Mesenchymal stem cell (in vitro differentiated cells and primary cell): ENCODE measurements around the gene ICAM5.
A peak's percentile ranks its signal among the peaks of the same experiment; 100 is the strongest.

Source experiments
- DNase-seq: peaks from one replicate; pipeline ENCODE4 v3.0.0-alpha.2; 2013
- H2AFZ ChIP-seq: one replicate; pipeline ENCODE4 v1.6.1; 2013; ENCODE audit warnings: low read depth, mild to moderate bottlenecking, control low read depth, inconsistent platforms, low read length, moderate library complexity
- H2AK5ac ChIP-seq: 2 replicates; pipeline ENCODE4 v1.6.1; 2013; ENCODE audit warnings: low read length, moderate library complexity, mild to moderate bottlenecking, inconsistent platforms; ENCODE audit not compliant: severe bottlenecking
- H2BK120ac ChIP-seq: one replicate; pipeline ENCODE4 v1.6.1; 2013; ENCODE audit warnings: low read depth, mild to moderate bottlenecking, inconsistent platforms, low read length, moderate library complexity
- H2BK12ac ChIP-seq, 2 experiments: one replicate each; pipeline ENCODE4 v1.6.1; 2013; ENCODE audit warnings: inconsistent platforms in 2 of 2, low read length in 2 of 2, mild to moderate bottlenecking in 2 of 2, moderate library complexity in 2 of 2, control low read depth in 1 of 2
- H2BK15ac ChIP-seq: one replicate; pipeline ENCODE4 v1.6.1; 2013; ENCODE audit warnings: mild to moderate bottlenecking, low read depth, inconsistent platforms; ENCODE audit not compliant: poor library complexity, severe bottlenecking
- H2BK5ac ChIP-seq: 2 replicates; pipeline ENCODE4 v1.6.1; 2013; ENCODE audit warnings: low read depth, mild to moderate bottlenecking, low read length, control low read depth, inconsistent platforms; ENCODE audit not compliant: poor library complexity, severe bottlenecking
- H3K14ac ChIP-seq, 2 experiments: one replicate each; pipeline ENCODE4 v1.6.1; 2013; ENCODE audit warnings: inconsistent platforms in 2 of 2, low read length in 2 of 2, control low read depth in 1 of 2, mild to moderate bottlenecking in 1 of 2, moderate library complexity in 1 of 2
- H3K18ac ChIP-seq, 2 experiments: one replicate each; pipeline ENCODE4 v1.6.1; 2013; ENCODE audit warnings: inconsistent platforms in 2 of 2, low read length in 2 of 2, control low read depth in 1 of 2, low read depth in 1 of 2, mild to moderate bottlenecking in 1 of 2
- H3K23ac ChIP-seq, 2 experiments: one replicate each; pipeline ENCODE4 v1.6.1; 2013; ENCODE audit warnings: inconsistent platforms in 2 of 2, low read length in 2 of 2, mild to moderate bottlenecking in 2 of 2, moderate library complexity in 2 of 2, control low read depth in 1 of 2
- H3K27ac ChIP-seq: 2 replicates; pipeline ENCODE4 v1.5.1; 2013; ENCODE audit warnings: mild to moderate bottlenecking, moderate library complexity, low read length, control low read depth, inconsistent platforms; ENCODE audit not compliant: poor library complexity, severe bottlenecking
- H3K27me3 ChIP-seq, 2 experiments: 2 replicates each; pipeline versions ENCODE4 v1.6.1 to v1.7.0; 2013; ENCODE audit warnings: low read length in 2 of 2, mild to moderate bottlenecking in 2 of 2, moderate library complexity in 2 of 2, control low read depth in 1 of 2, inconsistent platforms in 1 of 2; ENCODE audit not compliant: control insufficient read depth in 1 of 2, insufficient read depth in 1 of 2
- H3K36me3 ChIP-seq, 2 experiments: 2 replicates each; pipeline versions ENCODE4 v1.6.1 to v1.7.0; 2013; ENCODE audit warnings: low read length in 2 of 2, control low read depth in 1 of 2, inconsistent platforms in 1 of 2, low read depth in 1 of 2, mild to moderate bottlenecking in 1 of 2; ENCODE audit not compliant: insufficient read depth in 2 of 2, control insufficient read depth in 1 of 2
- H3K4ac ChIP-seq, 2 experiments: one replicate each; pipeline ENCODE4 v1.6.1; 2013; ENCODE audit warnings: inconsistent platforms in 2 of 2, low read length in 2 of 2, mild to moderate bottlenecking in 2 of 2, moderate library complexity in 2 of 2, control low read depth in 1 of 2, low read depth in 1 of 2
- H3K4me1 ChIP-seq: 2 replicates; pipeline ENCODE4 v1.6.1; 2013; ENCODE audit warnings: low read depth, low read length, control low read depth; ENCODE audit not compliant: control insufficient read depth, insufficient read depth
- H3K4me2 ChIP-seq: 2 replicates; pipeline ENCODE4 v1.6.1; 2013; ENCODE audit warnings: low read length, mild to moderate bottlenecking, inconsistent platforms; ENCODE audit not compliant: poor library complexity, severe bottlenecking
- H3K4me3 ChIP-seq, 2 experiments: 2 replicates each; pipeline versions ENCODE4 v1.5.1 to v1.7.0; 2013; ENCODE audit warnings: low read length in 2 of 2, mild to moderate bottlenecking in 2 of 2, control low read depth in 1 of 2, low read depth in 1 of 2; ENCODE audit not compliant: insufficient read depth in 1 of 2
- H3K79me1 ChIP-seq: replicated peaks from 2 replicates; pipeline ENCODE4 v1.6.1; 2013; ENCODE audit warnings: mild to moderate bottlenecking, control low read depth, low read length, inconsistent platforms; ENCODE audit not compliant: poor library complexity, severe bottlenecking
- H3K9ac ChIP-seq: 2 replicates; pipeline ENCODE4 v1.7.0; 2013; ENCODE audit warnings: mild to moderate bottlenecking, low read length, moderate library complexity
- H3K9me3 ChIP-seq: 2 replicates; pipeline ENCODE4 v1.7.0; 2013; ENCODE audit warnings: mild to moderate bottlenecking, low read length; ENCODE audit not compliant: control insufficient read depth
- H4K8ac ChIP-seq: one replicate; pipeline ENCODE4 v1.6.1; 2013; ENCODE audit warnings: inconsistent platforms, mild to moderate bottlenecking, low read length, moderate library complexity
- H4K91ac ChIP-seq: one replicate; pipeline ENCODE4 v1.6.1; 2013; ENCODE audit warnings: mild to moderate bottlenecking, low read length, inconsistent platforms
- WGBS: methylation state at CpG from one replicate; pipeline ENCODE4 v1.1.7; 2013; ENCODE audit warnings: mixed read lengths; 5-methylcytosine and 5-hydroxymethylcytosine counted together

The ICAM5 gene

GRCh38 chr19:10283301-10284064 is 6.3 kb upstream of the ICAM5 start:
- no peak overlapping the region for H3K14ac ChIP-seq
- H3K79me1 ChIP-seq, result no peaks in the 10 kb centered on the region
- H3K4me2 ChIP-seq, result no peak overlapping the region
- no peak overlapping the region for H4K91ac ChIP-seq
- no peak overlapping the region for H3K9ac ChIP-seq
- H3K4me1 ChIP-seq, result peaks cover 13% of the 10 kb centered on the region
- H2BK5ac ChIP-seq, result no peak overlapping the region
- H3K27me3 ChIP-seq, result peaks cover 16 to 27% of the 10 kb centered on the region in 2 experiments
- no peak overlapping the region for H3K23ac ChIP-seq
- H2AK5ac ChIP-seq, result no peak overlapping the region
- DNase-seq, result no peak
- H3K27ac ChIP-seq, result no peak overlapping the region
- no peak overlapping the region for H3K4me3 ChIP-seq
- peaks cover 25 to 45% of the 10 kb centered on the region in 2 experiments for H3K36me3 ChIP-seq
- H2AFZ ChIP-seq, result no peak overlapping the region
- H4K8ac ChIP-seq, result no peak overlapping the region
- no peak overlapping the region for H2BK12ac ChIP-seq
- H2BK120ac ChIP-seq, result no peak overlapping the region
- H2BK15ac ChIP-seq, result no peak overlapping the region
- 79% methylated on average over 23 of the region's 23 CpGs for WGBS
- no peak overlapping the region for H3K4ac ChIP-seq
- H3K9me3 ChIP-seq, result no peaks in the 10 kb centered on the region
- H3K18ac ChIP-seq, result no peak overlapping the region

- Histone ChIP-seq H2AFZ (no peak overlapping the region), H3K27ac (no peak overlapping the region), H4K8ac (no peak overlapping the region), H3K9ac (no peak overlapping the region), H2BK5ac (no peak overlapping the region), H3K79me1 (no peaks in the 10 kb centered on the region), H3K9me3 (peaks cover 4% of the 10 kb centered on the region), H3K4me3 (no peak overlapping the region), H2AK5ac (no peak overlapping the region), H2BK120ac (no peak overlapping the region), H3K4me1 (peaks cover 20% of the 10 kb centered on the region), H3K4ac (no peak overlapping the region), H3K23ac (no peak overlapping the region), H2BK12ac (no peak overlapping the region), H3K27me3 (peaks cover 24 to 36% of the 10 kb centered on the region in 2 experiments), H3K14ac (no peak overlapping the region), H2BK15ac (no peak overlapping the region), H3K36me3 (peaks cover 25 to 38% of the 10 kb centered on the region in 2 experiments), H3K4me2 (no peak overlapping the region), H4K91ac (no peak overlapping the region), H3K18ac (no peak overlapping the region)
- no peak for DNase-seq
- WGBS, result 96% methylated on average over 34 of the region's 34 CpGs
Observed at GRCh38 chr19:10284065-10284959, 5.4 kb upstream of the ICAM5 start.

GRCh38 chr19:10284960-10285278 is 4.8 kb upstream of the ICAM5 start:
- H3K4me2 ChIP-seq, result no peak overlapping the region
- no peak overlapping the region for H3K4me3 ChIP-seq
- no peak overlapping the region for H3K23ac ChIP-seq
- no peak overlapping the region for H3K27ac ChIP-seq
- H3K4ac ChIP-seq, result no peak overlapping the region
- peaks cover 29 to 40% of the 10 kb centered on the region in 2 experiments for H3K27me3 ChIP-seq
- no peak overlapping the region for H3K18ac ChIP-seq
- 96% methylated on average over 13 of the region's 13 CpGs for WGBS
- H2AFZ ChIP-seq, result no peak overlapping the region
- no peaks in the 10 kb centered on the region for H3K79me1 ChIP-seq
- no peak overlapping the region for H4K8ac ChIP-seq
- H2BK5ac ChIP-seq, result no peak overlapping the region
- DNase-seq, result no peak
- H2BK15ac ChIP-seq, result no peak overlapping the region
- H4K91ac ChIP-seq, result no peak overlapping the region
- no peak overlapping the region for H2BK12ac ChIP-seq
- peaks cover 23 to 35% of the 10 kb centered on the region in 2 experiments for H3K36me3 ChIP-seq
- H3K4me1 ChIP-seq, result peaks cover 26% of the 10 kb centered on the region
- H2AK5ac ChIP-seq, result no peak overlapping the region
- peaks cover 4% of the 10 kb centered on the region for H3K9me3 ChIP-seq
- H2BK120ac ChIP-seq, result no peak overlapping the region
- H3K14ac ChIP-seq, result no peak overlapping the region
- H3K9ac ChIP-seq, result no peak overlapping the region

GRCh38 chr19:10285393-10285792 is 4.4 kb upstream of the ICAM5 start:
- Histone ChIP-seq H3K4me3 (no peak overlapping the region), H3K27me3 (peaks cover 34 to 45% of the 10 kb centered on the region in 2 experiments), H2BK15ac (no peak overlapping the region), H3K14ac (no peak overlapping the region), H2AK5ac (no peak overlapping the region), H3K4me2 (no peak overlapping the region), H3K27ac (no peak overlapping the region), H4K8ac (peak overlapping the region; percentile 4), H3K4me1 (peaks cover 31% of the 10 kb centered on the region), H2BK5ac (no peak overlapping the region), H2AFZ (no peak overlapping the region), H3K18ac (no peak overlapping the region), H4K91ac (no peak overlapping the region), H3K36me3 (peaks cover 22 to 34% of the 10 kb centered on the region in 2 experiments), H2BK12ac (no peak overlapping the region), H2BK120ac (no peak overlapping the region), H3K23ac (no peak overlapping the region), H3K9me3 (peaks cover 4% of the 10 kb centered on the region), H3K4ac (no peak overlapping the region), H3K9ac (no peak overlapping the region), H3K79me1 (no peaks in the 10 kb centered on the region)
- 100% methylated on average over 3 of the region's 4 CpGs for WGBS
- DNase-seq, result no peak
